Fibroblast of pulmonary artery (primary cell): ENCODE measurements around the gene DLG4.

Experiments used
- DNase-seq: peaks from one replicate; pipeline ENCODE4 v3.0.0-alpha.2; 2010; ENCODE audit warnings: low read depth
- H3K4me3 ChIP-seq: replicated peaks from 2 replicates; pipeline ENCODE4 v1.5.1; 2011; ENCODE audit warnings: low read depth, mild to moderate bottlenecking, control low read depth, low read length, moderate library complexity
- CTCF ChIP-seq: IDR thresholded peaks from 2 replicates; pipeline ENCODE4 v1.5.1; 2011; ENCODE audit warnings: mild to moderate bottlenecking, control low read depth, low read length, inconsistent platforms; ENCODE audit errors: missing control alignments

DLG4 gene

GRCh38 chr17:7211491-7212273 is 8.0 kb downstream of the DLG4 start:
- no peak for DNase-seq
- peak overlapping the region; percentile 29 for H3K4me3 ChIP-seq

GRCh38 chr17:7208754-7209460 is 10.7 kb downstream of the DLG4 start:
- no peak overlapping the region for H3K4me3 ChIP-seq
- DNase-seq, result no peak
- TF ChIP-seq CTCF, result no peak

More at GRCh38 chr17:7211491-7212273, 8.0 kb downstream of the DLG4 start:
- no peak for TF ChIP-seq CTCF

- H3K4me3 ChIP-seq, result no peak overlapping the region
- no peak for DNase-seq
- TF ChIP-seq CTCF, result no peak
Observed at GRCh38 chr17:7208027-7208571, 11.5 kb downstream of the DLG4 start.

GRCh38 chr17:7207120-7208001 is 12.3 kb downstream of the DLG4 start:
- no peak for TF ChIP-seq CTCF
- DNase-seq, result peak; percentile 70
- no peak overlapping the region for H3K4me3 ChIP-seq

- H3K4me3 ChIP-seq, result peak overlapping the region; percentile 52
- DNase-seq, result no peak
- no peak for TF ChIP-seq CTCF
Observed at GRCh38 chr17:7205561-7205960, 14.1 kb downstream of the DLG4 start.

GRCh38 chr17:7204828-7205461 is 14.7 kb downstream of the DLG4 start:
- peak; percentile 85 for DNase-seq
- no peak for TF ChIP-seq CTCF
- H3K4me3 ChIP-seq, result peak overlapping the region; percentile 52
